Endothelial cell of hepatic sinusoid (primary cell): ENCODE measurements around the gene SEMA3G.

ENCODE experiments used
- in situ Hi-C: cut with HindIII; loops from 2 replicates; pipeline ENCODE4 v1.10.0; 2017; ENCODE audit warnings: low sequenced_read_pairs

The SEMA3G gene

GRCh38 chr3:52440249-52440551, 4.7 kb downstream of the SEMA3G start:
- in situ Hi-C loops = no loop called here

DNA sequence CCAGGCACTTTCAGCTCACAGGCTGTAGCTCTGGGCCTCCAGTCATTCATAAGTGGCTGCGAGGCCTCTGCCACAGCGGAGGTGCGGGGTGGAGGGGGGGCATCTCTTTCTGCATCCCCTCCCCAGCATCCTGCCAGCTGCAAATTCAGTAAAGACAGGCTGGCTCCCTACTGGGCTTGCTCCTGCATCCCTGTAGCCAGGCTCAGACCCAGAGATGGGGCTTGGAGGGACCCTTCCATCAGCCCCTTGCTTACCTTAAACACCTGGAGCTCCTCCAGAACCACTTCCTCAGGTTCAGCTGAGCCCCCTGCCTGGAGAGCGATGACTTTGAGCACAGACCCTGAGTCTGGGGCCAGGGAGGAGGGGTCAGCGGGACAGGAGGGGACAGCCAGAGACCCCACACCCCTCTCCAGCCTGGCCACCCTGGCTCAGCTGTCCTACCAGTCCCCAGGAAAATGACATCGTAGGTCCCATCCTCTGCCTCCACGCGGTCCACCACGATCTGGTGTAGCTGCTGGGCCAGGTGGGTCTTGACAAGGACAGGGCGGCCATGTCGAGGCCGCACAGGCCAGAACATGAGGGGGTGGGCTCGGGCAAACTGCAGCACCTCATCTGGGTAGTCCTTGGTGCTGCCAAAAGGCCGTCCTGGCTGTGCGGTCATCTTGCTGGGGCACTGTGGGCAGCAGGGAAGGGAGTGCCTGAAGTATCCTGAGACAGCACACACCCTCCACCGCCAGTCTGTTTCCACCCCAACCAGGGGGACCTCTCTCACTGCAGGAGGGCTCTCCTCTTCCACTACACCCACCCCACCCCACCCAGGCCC, 5.3 kb downstream of the SEMA3G start:
- in situ Hi-C loops = no loop called here

GRCh38 chr3:52438579-52439425, 6.1 kb downstream of the SEMA3G start:
- in situ Hi-C loops = no loop called here

DNA sequence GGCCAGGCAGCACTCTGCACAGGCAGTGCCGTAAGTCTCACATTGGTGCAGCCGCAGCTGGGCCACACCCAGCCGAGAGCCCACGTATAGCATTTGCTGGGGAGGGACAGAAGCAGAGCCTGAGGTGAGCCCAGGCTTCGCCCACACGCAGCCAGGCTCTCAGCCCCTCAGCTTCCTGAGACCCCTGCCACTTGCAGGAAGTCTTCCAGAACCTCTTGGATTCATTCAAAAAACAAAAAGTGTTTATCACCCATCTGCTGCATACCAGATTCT, 6.9 kb downstream of the SEMA3G start:
- in situ Hi-C loops = no loop called here

GRCh38 chr3:52437326-52438103, 7.4 kb downstream of the SEMA3G start:
- in situ Hi-C loops = no loop called here

DNA sequence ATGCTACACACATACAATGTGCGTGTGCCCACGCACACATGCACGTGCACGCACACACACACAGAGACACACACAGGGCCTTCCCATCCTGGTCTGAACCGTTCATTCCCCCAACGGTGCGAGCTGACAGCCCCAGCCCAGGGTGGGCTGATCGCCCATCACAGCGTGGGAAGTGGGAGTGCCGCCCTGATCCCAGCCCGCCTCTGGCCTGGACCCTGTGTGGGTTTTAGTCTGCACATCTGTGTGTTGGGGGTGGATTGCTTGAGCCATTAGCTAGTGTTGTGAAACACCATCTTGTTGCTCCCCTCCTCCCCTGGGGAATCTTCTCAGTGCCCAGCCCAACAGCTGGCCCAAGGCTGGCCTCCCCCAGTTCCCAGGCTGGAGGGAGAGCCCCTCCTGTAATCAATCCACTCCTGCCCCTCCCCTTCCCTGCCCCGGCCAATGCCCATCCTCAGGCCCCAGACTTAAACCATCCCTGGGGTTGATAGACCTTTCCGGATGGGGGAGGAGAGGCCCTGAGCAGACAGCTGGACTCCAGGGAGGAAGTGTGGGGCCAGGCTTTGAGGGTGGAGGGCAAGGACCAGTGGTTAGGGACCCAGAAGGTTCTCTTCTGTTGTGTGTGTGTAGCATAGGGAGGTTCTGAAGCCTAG, 8.3 kb downstream of the SEMA3G start:
- in situ Hi-C loops = no loop called here

- in situ Hi-C loops = no loop called here
Observed at GRCh38 chr3:52435246-52436101, 9.4 kb downstream of the SEMA3G start.

- in situ Hi-C loops = no loop called here
Observed at GRCh38 chr3:52434491-52435115, 10.3 kb downstream of the SEMA3G start.

DNA sequence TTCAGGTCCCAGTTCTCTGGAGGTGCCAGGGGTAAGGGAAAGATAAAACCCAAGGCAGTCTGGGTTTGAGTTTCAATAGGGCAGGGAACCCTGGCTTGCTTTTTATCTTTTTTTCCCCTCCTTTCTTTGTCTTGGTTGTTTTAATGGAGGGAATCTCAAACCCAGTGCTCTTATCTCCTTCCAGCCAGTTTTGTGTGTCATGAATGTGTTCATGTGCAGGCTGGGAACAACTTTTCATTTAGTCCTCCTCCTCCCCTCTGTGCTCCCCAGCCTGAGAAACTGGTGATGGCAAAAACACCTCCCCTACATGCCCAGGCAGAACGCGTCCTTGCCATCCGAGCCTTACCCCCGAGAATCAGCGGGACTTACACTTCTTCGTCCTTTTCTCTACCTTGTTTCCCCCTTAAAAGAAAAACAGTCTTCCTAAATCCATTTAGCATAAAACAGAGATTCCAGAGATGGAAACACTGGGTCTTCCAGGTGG, 10.9 kb downstream of the SEMA3G start:
- in situ Hi-C loops = no loop called here

DNA sequence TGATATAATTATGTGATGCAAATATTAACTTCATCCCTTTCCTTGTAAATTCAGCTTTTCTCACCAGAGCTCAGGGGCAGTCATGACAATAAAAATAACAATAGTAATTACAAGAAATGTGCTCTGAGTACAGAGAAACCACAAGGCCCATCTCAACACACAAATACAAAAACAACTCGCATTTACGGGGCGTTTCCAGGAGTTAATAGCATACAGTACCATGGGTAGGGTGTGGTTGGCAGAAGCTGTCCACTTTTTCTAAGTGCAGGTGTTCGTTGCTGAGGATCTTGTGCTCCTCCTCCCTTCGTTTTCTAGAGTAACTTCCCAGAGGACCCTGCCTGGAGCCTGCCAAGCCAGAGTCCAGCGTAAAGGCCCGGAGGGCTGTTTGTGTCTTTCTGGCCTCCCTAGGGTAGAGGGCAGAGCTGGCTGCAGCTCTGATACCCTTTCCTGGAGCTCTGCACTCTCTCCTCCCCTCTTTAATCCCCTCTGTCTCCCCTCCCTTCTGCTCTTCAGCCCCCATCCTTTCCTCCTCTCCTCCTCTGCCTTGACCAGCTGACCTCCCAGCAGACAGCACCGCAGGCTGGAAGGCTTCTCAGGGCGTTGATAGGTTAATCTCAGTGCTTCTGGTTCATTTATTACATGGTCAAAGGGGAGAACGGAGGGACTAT, 11.4 kb downstream of the SEMA3G start:
- in situ Hi-C loops = no loop called here

DNA sequence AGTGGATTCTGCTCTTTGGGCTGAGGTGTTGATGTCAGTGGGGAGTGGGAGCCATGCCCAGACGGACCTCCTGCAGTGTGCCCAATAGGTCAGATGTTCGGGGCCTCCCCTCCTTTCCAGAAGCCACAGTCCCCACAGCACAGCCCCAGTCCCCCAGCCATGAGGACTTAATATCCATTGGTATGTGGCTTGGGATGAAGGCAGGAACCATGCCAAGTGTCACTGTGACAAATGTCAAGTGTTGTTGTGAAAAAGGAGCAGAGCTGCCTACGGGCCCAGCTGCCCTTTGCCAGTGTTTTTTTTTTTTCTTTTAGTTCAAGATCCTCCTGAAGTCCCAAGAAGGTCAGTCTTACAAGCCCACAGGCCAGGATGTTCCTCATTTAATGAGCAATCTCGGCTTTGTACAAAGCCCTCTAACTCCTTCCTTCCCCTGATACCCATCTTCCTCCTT, 12.2 kb downstream of the SEMA3G start:
- in situ Hi-C loops = no loop called here

DNA sequence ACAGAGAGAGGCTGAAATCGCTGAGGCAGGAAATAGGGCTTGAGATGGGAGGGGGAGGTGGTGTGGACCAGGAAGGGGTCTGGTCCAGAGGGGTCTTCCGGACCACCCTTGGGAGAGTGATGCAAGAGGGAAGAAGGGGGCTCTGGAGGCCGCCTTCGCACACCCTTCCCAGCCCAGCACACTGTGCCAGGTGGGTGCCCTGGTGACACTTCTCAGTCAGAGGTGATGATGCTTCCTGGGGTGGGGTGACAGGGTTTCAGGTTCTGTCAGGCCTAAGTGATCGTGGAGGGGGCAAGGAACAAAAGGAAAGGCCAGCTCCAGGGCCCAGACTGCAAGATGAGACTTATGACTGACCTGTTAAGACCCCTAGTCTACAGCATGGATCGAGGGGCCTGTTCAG, 12.7 kb downstream of the SEMA3G start:
- in situ Hi-C loops = no loop called here

GRCh38 chr3:52431459-52432223, 13.3 kb downstream of the SEMA3G start:
- in situ Hi-C loops = no loop called here

- in situ Hi-C loops = no loop called here
Observed at GRCh38 chr3:52430416-52430810, 14.5 kb downstream of the SEMA3G start.

DNA sequence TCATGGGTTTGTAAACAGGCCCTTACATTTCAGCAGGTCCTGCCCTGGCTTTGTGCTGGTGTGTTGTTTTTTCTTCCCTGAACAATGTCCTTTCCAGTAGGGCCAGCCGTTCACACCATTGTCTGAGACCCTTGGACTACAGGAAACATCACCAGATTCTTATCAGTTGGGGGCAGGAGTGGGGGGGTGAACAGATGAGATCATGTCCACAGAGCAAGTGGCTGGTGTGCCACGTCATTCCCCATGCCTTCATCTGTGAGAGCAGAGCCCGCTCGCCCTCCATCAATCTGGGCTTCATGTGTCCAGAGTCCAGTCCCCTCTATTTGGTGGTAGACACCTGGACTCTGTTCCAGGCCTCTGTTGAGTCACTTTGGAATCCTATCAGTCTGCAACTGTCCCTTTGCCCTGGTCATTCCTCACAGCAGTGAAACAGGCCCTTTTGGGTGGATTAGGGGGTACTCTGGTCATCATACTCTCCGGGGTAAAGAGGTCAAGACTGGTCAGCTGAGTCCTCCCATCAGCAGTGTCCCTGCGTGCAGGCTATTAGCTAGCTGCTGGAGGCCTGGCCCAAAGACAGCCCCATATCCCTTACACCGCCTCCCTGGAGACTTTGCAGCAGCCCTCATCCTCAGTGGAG, 15.0 kb downstream of the SEMA3G start:
- in situ Hi-C loops = no loop called here

- in situ Hi-C loops = no loop called here
Observed at GRCh38 chr3:52429031-52429430, 15.9 kb downstream of the SEMA3G start.

- in situ Hi-C loops = no loop called here
Observed at GRCh38 chr3:52428151-52429005, 16.5 kb downstream of the SEMA3G start.
